ENCODE data around the gene JARID2.

- TF ChIP-seq CTCF (IDR thresholded peaks at IDR 0.05) (no peak), POLR2A (IDR thresholded peaks at IDR 0.05) (no peak)
These were observed 60.0 kb downstream of the JARID2 start for GRCh38 chr6:15305909-15306308.
